Measurements from ENCODE around the gene MLLT3.

Gene MLLT3

GRCh38 chr9:20322212-20322611 is 300.1 kb downstream of the MLLT3 start:
- H3K4me2 ChIP-seq (ENCODE audit: low read length): no peak overlapping the region
- H2BK120ac ChIP-seq (ENCODE audit: insufficient read depth, low read length, poor library complexity): no peak overlapping the region
- H3K79me2 ChIP-seq (ENCODE audit: control insufficient read depth, insufficient read depth, low read length, poor library complexity): no peaks in the 10 kb centered on the region
- no peaks in the 10 kb centered on the region for H3K79me1 ChIP-seq (ENCODE audit: low read length)
- no peaks in the 10 kb centered on the region for H3K36me3 ChIP-seq (ENCODE audit: control insufficient read depth in 1 of 2, insufficient read depth in 2 of 2, low read length in 2 of 2)
- H4K12ac ChIP-seq (ENCODE audit: low read depth, low read length): no peak overlapping the region
- no peak overlapping the region for H4K91ac ChIP-seq (ENCODE audit: low read depth, low read length)
- H3K9ac ChIP-seq (ENCODE audit: low read length): no peak overlapping the region
- H2BK12ac ChIP-seq (ENCODE audit: low read length): no peak overlapping the region
- no CpG with 5 or more reads among the region's 4 CpGs for WGBS (ENCODE audit: extremely low coverage, insufficient coverage, insufficient read length)
- H2BK5ac ChIP-seq (ENCODE audit: low read depth, low read length, poor library complexity): no peak overlapping the region
- H3K14ac ChIP-seq (ENCODE audit: low read length): no peak overlapping the region
- peaks cover 2% of the 10 kb centered on the region for H3K9me3 ChIP-seq (ENCODE audit: insufficient read depth, low read depth, low read length)
- H3K4ac ChIP-seq (ENCODE audit: low read depth, low read length): no peak overlapping the region
- no peaks in the 10 kb centered on the region for H3K27me3 ChIP-seq (ENCODE audit: insufficient read depth, low read length)
- no peak for DNase-seq
- no peak overlapping the region for H3K18ac ChIP-seq (ENCODE audit: low read length)
- no peak overlapping the region for H3K23ac ChIP-seq (ENCODE audit: low read length)
- H3K4me1 ChIP-seq (ENCODE audit: control insufficient read depth in 1 of 2, insufficient read depth in 2 of 2, low read length in 2 of 2): no peaks in the 10 kb centered on the region
- no peak overlapping the region for H3K4me3 ChIP-seq (ENCODE audit: low read depth, low read length)
- no peak overlapping the region for H4K8ac ChIP-seq (ENCODE audit: low read depth, low read length)
- no peak overlapping the region for H2AK5ac ChIP-seq (ENCODE audit: low read length)
- H2AFZ ChIP-seq (ENCODE audit: insufficient read depth, low read length, poor library complexity): no peak overlapping the region
- no peak overlapping the region for H3K27ac ChIP-seq (ENCODE audit: low read depth, low read length)

- Histone ChIP-seq H3K14ac (ENCODE audit: low read length) (no peak overlapping the region), H2BK5ac (ENCODE audit: low read depth, low read length, poor library complexity) (no peak overlapping the region), H4K91ac (ENCODE audit: low read depth, low read length) (no peak overlapping the region), H3K4ac (ENCODE audit: low read depth, low read length) (no peak overlapping the region), H3K4me2 (ENCODE audit: low read length) (no peak overlapping the region), H3K27me3 (ENCODE audit: insufficient read depth, low read length) (no peaks in the 10 kb centered on the region), H4K12ac (ENCODE audit: low read depth, low read length) (no peak overlapping the region), H3K4me3 (ENCODE audit: low read depth, low read length) (no peak overlapping the region), H3K9me3 (ENCODE audit: insufficient read depth, low read depth, low read length) (peaks cover 2% of the 10 kb centered on the region), H3K79me1 (ENCODE audit: low read length) (no peaks in the 10 kb centered on the region), H3K9ac (ENCODE audit: low read length) (no peak overlapping the region), H3K27ac (ENCODE audit: low read depth, low read length) (no peak overlapping the region), H2AFZ (ENCODE audit: insufficient read depth, low read length, poor library complexity) (no peak overlapping the region), H3K18ac (ENCODE audit: low read length) (no peak overlapping the region), H3K4me1 (ENCODE audit: control insufficient read depth in 1 of 2, insufficient read depth in 2 of 2, low read length in 2 of 2) (no peaks in the 10 kb centered on the region), H2BK120ac (ENCODE audit: insufficient read depth, low read length, poor library complexity) (no peak overlapping the region), H2BK12ac (ENCODE audit: low read length) (no peak overlapping the region), H3K79me2 (ENCODE audit: control insufficient read depth, insufficient read depth, low read length, poor library complexity) (no peaks in the 10 kb centered on the region), H2AK5ac (ENCODE audit: low read length) (no peak overlapping the region), H3K36me3 (ENCODE audit: control insufficient read depth in 1 of 2, insufficient read depth in 2 of 2, low read length in 2 of 2) (no peaks in the 10 kb centered on the region), H4K8ac (ENCODE audit: low read depth, low read length) (no peak overlapping the region), H3K23ac (ENCODE audit: low read length) (no peak overlapping the region)
- WGBS (ENCODE audit: extremely low coverage, insufficient coverage, insufficient read length): no CpG with 5 or more reads among the region's 6 CpGs
- no peak for DNase-seq
Observed at GRCh38 chr9:20321423-20322082, 300.7 kb downstream of the MLLT3 start.

GRCh38 chr9:20320921-20321320 is 301.4 kb downstream of the MLLT3 start:
- H3K4ac ChIP-seq (ENCODE audit: low read depth, low read length): no peak overlapping the region
- H3K14ac ChIP-seq (ENCODE audit: low read length): no peak overlapping the region
- no peak overlapping the region for H3K4me2 ChIP-seq (ENCODE audit: low read length)
- H2BK12ac ChIP-seq (ENCODE audit: low read length): no peak overlapping the region
- no peak overlapping the region for H3K27ac ChIP-seq (ENCODE audit: low read depth, low read length)
- H3K27me3 ChIP-seq (ENCODE audit: insufficient read depth, low read length): no peaks in the 10 kb centered on the region
- no peak overlapping the region for H2AK5ac ChIP-seq (ENCODE audit: low read length)
- no peak overlapping the region for H3K18ac ChIP-seq (ENCODE audit: low read length)
- no CpG with 5 or more reads among the region's 2 CpGs for WGBS (ENCODE audit: extremely low coverage, insufficient coverage, insufficient read length)
- peaks cover 2% of the 10 kb centered on the region for H3K9me3 ChIP-seq (ENCODE audit: insufficient read depth, low read depth, low read length)
- no peaks in the 10 kb centered on the region for H3K79me2 ChIP-seq (ENCODE audit: control insufficient read depth, insufficient read depth, low read length, poor library complexity)
- H3K9ac ChIP-seq (ENCODE audit: low read length): no peak overlapping the region
- no peak overlapping the region for H3K23ac ChIP-seq (ENCODE audit: low read length)
- H2AFZ ChIP-seq (ENCODE audit: insufficient read depth, low read length, poor library complexity): no peak overlapping the region
- no peaks in the 10 kb centered on the region for H3K4me1 ChIP-seq (ENCODE audit: control insufficient read depth in 1 of 2, insufficient read depth in 2 of 2, low read length in 2 of 2)
- H4K12ac ChIP-seq (ENCODE audit: low read depth, low read length): no peak overlapping the region
- H4K91ac ChIP-seq (ENCODE audit: low read depth, low read length): no peak overlapping the region
- peak in 1 of 2 donors; percentile 32 for DNase-seq
- no peak overlapping the region for H3K4me3 ChIP-seq (ENCODE audit: low read depth, low read length)
- no peaks in the 10 kb centered on the region for H3K79me1 ChIP-seq (ENCODE audit: low read length)
- no peak overlapping the region for H2BK120ac ChIP-seq (ENCODE audit: insufficient read depth, low read length, poor library complexity)
- no peaks in the 10 kb centered on the region for H3K36me3 ChIP-seq (ENCODE audit: control insufficient read depth in 1 of 2, insufficient read depth in 2 of 2, low read length in 2 of 2)
- no peak overlapping the region for H2BK5ac ChIP-seq (ENCODE audit: low read depth, low read length, poor library complexity)
- no peak overlapping the region for H4K8ac ChIP-seq (ENCODE audit: low read depth, low read length)

- no peak overlapping the region for H3K4ac ChIP-seq (ENCODE audit: low read depth, low read length)
- H3K4me1 ChIP-seq (ENCODE audit: control insufficient read depth in 1 of 2, insufficient read depth in 2 of 2, low read length in 2 of 2): no peaks in the 10 kb centered on the region
- H4K91ac ChIP-seq (ENCODE audit: low read depth, low read length): no peak overlapping the region
- H2BK120ac ChIP-seq (ENCODE audit: insufficient read depth, low read length, poor library complexity): no peak overlapping the region
- no peak overlapping the region for H3K18ac ChIP-seq (ENCODE audit: low read length)
- no peak overlapping the region for H2AK5ac ChIP-seq (ENCODE audit: low read length)
- H3K36me3 ChIP-seq (ENCODE audit: control insufficient read depth in 1 of 2, insufficient read depth in 2 of 2, low read length in 2 of 2): no peaks in the 10 kb centered on the region
- no peaks in the 10 kb centered on the region for H3K79me1 ChIP-seq (ENCODE audit: low read length)
- no peak overlapping the region for H2BK5ac ChIP-seq (ENCODE audit: low read depth, low read length, poor library complexity)
- no peaks in the 10 kb centered on the region for H3K27me3 ChIP-seq (ENCODE audit: insufficient read depth, low read length)
- H3K9me3 ChIP-seq (ENCODE audit: insufficient read depth, low read depth, low read length): peaks cover 2% of the 10 kb centered on the region
- no peak overlapping the region for H2AFZ ChIP-seq (ENCODE audit: insufficient read depth, low read length, poor library complexity)
- H3K14ac ChIP-seq (ENCODE audit: low read length): no peak overlapping the region
- H4K12ac ChIP-seq (ENCODE audit: low read depth, low read length): no peak overlapping the region
- no peak overlapping the region for H3K4me2 ChIP-seq (ENCODE audit: low read length)
- H3K79me2 ChIP-seq (ENCODE audit: control insufficient read depth, insufficient read depth, low read length, poor library complexity): no peaks in the 10 kb centered on the region
- H3K4me3 ChIP-seq (ENCODE audit: low read depth, low read length): no peak overlapping the region
- no peak overlapping the region for H3K9ac ChIP-seq (ENCODE audit: low read length)
- H4K8ac ChIP-seq (ENCODE audit: low read depth, low read length): no peak overlapping the region
- H3K27ac ChIP-seq (ENCODE audit: low read depth, low read length): no peak overlapping the region
- H2BK12ac ChIP-seq (ENCODE audit: low read length): no peak overlapping the region
- no CpG with 5 or more reads among the region's 7 CpGs for WGBS (ENCODE audit: extremely low coverage, insufficient coverage, insufficient read length)
- H3K23ac ChIP-seq (ENCODE audit: low read length): no peak overlapping the region
- DNase-seq: peak in 1 of 2 donors; percentile 56
Observed at GRCh38 chr9:20319641-20320337, 302.5 kb downstream of the MLLT3 start.

Measured in trophoblast cell (in vitro differentiated cells and primary cell).